ENCODE measurements around the gene EMID1. TPM values are rescaled to one million over a fixed set of nuclear protein-coding genes. Genes with fewer than 3 reads are reported as not detected.

EMID1 gene
- total RNA-seq (10 to 100 TPM; 10.5 to 17.7 TPM), polyA plus RNA-seq (ENCODE audit: insufficient read length in 6 of 6) (100 to 1,000 TPM in 2 of 6 donors, 10 to 100 TPM in 4; 78.2 to 110 (median 87.9) TPM)
- long read RNA-seq, donor 1, transcript EMID1-203 (15 exons, 2,118 nt): major isoform, 19 of 33 reads
- long read RNA-seq, donor 1, transcript EMID1-201 (15 exons, 2,173 nt): minor isoform, 8 of 33 reads
- long read RNA-seq, donor 1, partial matches to known transcripts: 0 of 33 reads
- long read RNA-seq, donor 1, other reads (novel, unspliced or antisense): 6 of 33 reads
- long read RNA-seq, donor 2, transcript EMID1-203 (15 exons, 2,118 nt): major isoform, 17 of 33 reads
- long read RNA-seq, donor 2, transcript EMID1-201 (15 exons, 2,173 nt): minor isoform, 10 of 33 reads
- long read RNA-seq, donor 2, partial matches to known transcripts: 5 of 33 reads
- long read RNA-seq, donor 2, other reads (novel, unspliced or antisense): 0 of 33 reads
- long read RNA-seq, donor 3, transcript EMID1-203 (15 exons, 2,118 nt): major isoform, 11 of 25 reads
- long read RNA-seq, donor 3, transcript EMID1-201 (15 exons, 2,173 nt): minor isoform, 9 of 25 reads
- long read RNA-seq, donor 3, partial matches to known transcripts: 0 of 25 reads
- long read RNA-seq, donor 3, other reads (novel, unspliced or antisense): 5 of 25 reads
- long read RNA-seq, donor 4, partial matches to known transcripts: 1 of 2 reads
- long read RNA-seq, donor 4, other reads (novel, unspliced or antisense): 0 of 2 reads
- long read RNA-seq, donor 5, transcript EMID1-201 (15 exons, 2,173 nt): minor isoform, 15 of 66 reads
- long read RNA-seq, donor 5, transcript EMID1-203 (15 exons, 2,118 nt): major isoform, 20 of 66 reads
- long read RNA-seq, donor 5, partial matches to known transcripts: 31 of 66 reads
- long read RNA-seq, donor 5, other reads (novel, unspliced or antisense): 0 of 66 reads
- long read RNA-seq, donor 6, transcript EMID1-203 (15 exons, 2,118 nt): major isoform, 10 of 32 reads
- long read RNA-seq, donor 6, transcript EMID1-201 (15 exons, 2,173 nt): minor isoform, 8 of 32 reads
- long read RNA-seq, donor 6, partial matches to known transcripts: 14 of 32 reads
- long read RNA-seq, donor 6, other reads (novel, unspliced or antisense): 0 of 32 reads
- long read RNA-seq, donor 7, transcript EMID1-201 (15 exons, 2,173 nt): major isoform, 12 of 22 reads
- long read RNA-seq, donor 7, transcript EMID1-203 (15 exons, 2,118 nt): minor isoform, 10 of 22 reads
- long read RNA-seq, donor 7, partial matches to known transcripts: 0 of 22 reads
- long read RNA-seq, donor 7, other reads (novel, unspliced or antisense): 0 of 22 reads
- long read RNA-seq, donor 8, transcript EMID1-203 (15 exons, 2,118 nt): major isoform, 18 of 35 reads
- long read RNA-seq, donor 8, transcript EMID1-201 (15 exons, 2,173 nt): minor isoform, 7 of 35 reads
- long read RNA-seq, donor 8, partial matches to known transcripts: 0 of 35 reads
- long read RNA-seq, donor 8, other reads (novel, unspliced or antisense): 10 of 35 reads
- long read RNA-seq, donor 9: 0 reads
- long read RNA-seq, donor 10, partial matches to known transcripts: 1 of 3 reads
- long read RNA-seq, donor 10, other reads (novel, unspliced or antisense): 2 of 3 reads
- long read RNA-seq, donor 11, partial matches to known transcripts: 0 of 1 reads
- long read RNA-seq, donor 11, other reads (novel, unspliced or antisense): 0 of 1 reads
- long read RNA-seq, donor 12, transcript EMID1-201 (15 exons, 2,173 nt): major isoform, 9 of 14 reads
- long read RNA-seq, donor 12, transcript EMID1-203 (15 exons, 2,118 nt): minor isoform, 5 of 14 reads
- long read RNA-seq, donor 12, partial matches to known transcripts: 0 of 14 reads
- long read RNA-seq, donor 12, other reads (novel, unspliced or antisense): 0 of 14 reads

GRCh38 chr22:29205594-29206371, at the start of gene EMID1:
EMID1 (plus strand) TSS chr22:29205896; CDS start chr22:29206039, 143 bp downstream.
- H3K27me3 ChIP-seq: peaks cover 0 to 40% of the 10 kb centered on the region in 2 donors
- peak within 1 kb of the TSS in 1 of 2 donors; percentile 41 for H3K27ac ChIP-seq
- peak within 1 kb of the TSS; percentile 54 to 58 for H3K4me3 ChIP-seq
- TF ChIP-seq CTCF (IDR thresholded peaks at IDR 0.05): no peak
- no peaks in the 10 kb centered on the region for H3K36me3 ChIP-seq
- DNase-seq (peak in 3 of 4 donors; percentile 48 to 84 (median 60)), ATAC-seq (peak; percentile 45)
- peaks cover 14 to 47% of the 10 kb centered on the region in 2 donors for H3K4me1 ChIP-seq
- intact Hi-C loops (cut with DNase I): no loop called here
- H3K9me3 ChIP-seq: no peaks in the 10 kb centered on the region

GRCh38 chr22:29155966-29156365, 49.7 kb upstream of the EMID1 start:
- no peaks in the 10 kb centered on the region for H3K27me3 ChIP-seq
- ATAC-seq: no peak
- H3K27ac ChIP-seq: no peak overlapping the region
- peaks cover 15 to 39% of the 10 kb centered on the region in 2 donors for H3K4me1 ChIP-seq
- H3K36me3 ChIP-seq: no peaks in the 10 kb centered on the region
- TF ChIP-seq CTCF (IDR thresholded peaks at IDR 0.05): no peak
- intact Hi-C loops (cut with DNase I): no loop called here
- DNase-seq: peak in 1 of 4 donors; percentile 15
- no peaks in the 10 kb centered on the region for H3K9me3 ChIP-seq
- no peak overlapping the region for H3K4me3 ChIP-seq

GRCh38 chr22:29156507-29156906, 49.2 kb upstream of the EMID1 start:
- H3K9me3 ChIP-seq: no peaks in the 10 kb centered on the region
- H3K27me3 ChIP-seq: no peaks in the 10 kb centered on the region
- H3K36me3 ChIP-seq: no peaks in the 10 kb centered on the region
- DNase-seq (peak in 2 of 4 donors; percentile 32 to 40), ATAC-seq (no peak)
- H3K27ac ChIP-seq: no peak overlapping the region
- peaks cover 15 to 36% of the 10 kb centered on the region in 2 donors for H3K4me1 ChIP-seq
- no peak overlapping the region for H3K4me3 ChIP-seq
- TF ChIP-seq CTCF (IDR thresholded peaks at IDR 0.05): no peak
- intact Hi-C loops (cut with DNase I): no loop called here
